ENCODE results near the gene FBXL17. TPM values are rescaled to one million over a fixed set of nuclear protein-coding genes. Genes with fewer than 3 reads are reported as not detected.

Gene FBXL17
- total and polyA plus RNA-seq, 2 donors (not counting 1 experiment from before 2014, with no cell fraction given) = 7.3 to 40.3 TPM

DNA sequence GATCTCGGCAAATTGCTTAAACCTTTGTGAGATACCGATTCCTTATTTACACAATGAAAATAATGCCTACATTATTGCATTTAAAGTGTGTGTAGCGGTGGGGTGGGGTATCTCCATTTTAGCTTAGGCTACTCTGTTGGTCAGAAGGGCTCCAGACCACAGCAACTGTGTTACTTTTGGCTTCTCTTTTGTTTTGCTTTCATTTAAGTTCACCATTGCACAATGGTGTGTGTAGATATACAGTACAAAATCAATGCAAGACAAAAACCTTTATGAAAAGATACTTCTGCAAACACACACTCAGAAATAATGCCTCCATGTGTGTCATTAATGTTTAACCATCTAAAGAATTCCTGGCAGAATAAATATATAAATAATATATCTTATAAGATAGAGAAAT lies 279.4 kb downstream of the FBXL17 start:
- Histone ChIP-seq H4K20me1 (ENCODE audit: control insufficient read depth, insufficient read depth, low read length, poor library complexity, severe bottlenecking) (no peaks in the 10 kb centered on the region), H3K9me3 (ENCODE audit: control extremely low read depth in 1 of 3, control insufficient read depth in 2 of 3, insufficient read depth in 1 of 3, low read length in 2 of 3) (no peaks in the 10 kb centered on the region), H3K4me3 (ENCODE audit: control extremely low read depth in 1 of 5, extremely low read depth in 1 of 5, insufficient read depth in 1 of 5, low read depth in 2 of 5, low read length in 4 of 5) (no peak overlapping the region), H2AFZ (ENCODE audit: insufficient read depth, low read depth, low read length, poor library complexity, severe bottlenecking) (no peak overlapping the region), H3K36me3 (replicated peaks in 1 of 2; ENCODE audit: control extremely low read depth in 1 of 2, control insufficient read depth in 1 of 2, extremely low read depth in 1 of 2, insufficient read depth in 2 of 2, low read length in 1 of 2) (no peaks in the 10 kb centered on the region), H3K9ac (ENCODE audit: low read length) (no peak overlapping the region), H3K4me2 (replicated peaks; ENCODE audit: low read depth, low read length, poor library complexity, severe bottlenecking) (no peak overlapping the region), H3K4me1 (ENCODE audit: control insufficient read depth in 2 of 2, insufficient read depth in 2 of 2, low read length in 2 of 2) (no peaks in the 10 kb centered on the region), H3K79me2 (ENCODE audit: control insufficient read depth, insufficient read depth, low read length) (no peaks in the 10 kb centered on the region), H3K27me3 (replicated peaks in 1 of 4; ENCODE audit: control extremely low read depth in 1 of 4, control insufficient read depth in 3 of 4, insufficient read depth in 4 of 4, low read length in 3 of 4) (no peaks in the 10 kb centered on the region), H3K27ac (ENCODE audit: low read length in 2 of 2) (no peak overlapping the region)
- no peaks in the 10 kb centered on the region for H3K27me3 Mint-ChIP-seq
- no CpG with 5 or more reads among the region's 3 CpGs for WGBS (ENCODE audit: insufficient coverage)
- H3K27ac Mint-ChIP-seq = no peak overlapping the region
- ATAC-seq (ENCODE audit: low read depth) = no peak
- intact Hi-C loops (cut with micrococcal nuclease) = no loop called here
- no peaks in the 10 kb centered on the region for H3K9me3 Mint-ChIP-seq (ENCODE audit: insufficient read depth)
- H3K4me1 Mint-ChIP-seq = no peaks in the 10 kb centered on the region
- DNase-seq = no peak
- ChIA-PET CTCF (no interaction called here), POLR2A (no interaction called here)
- no peak overlapping the region for H3K4me3 Mint-ChIP-seq
- no peak for TF ChIP-seq EZH2 (IDR thresholded peaks at IDR 0.05; ENCODE audit: borderline replicate concordance, insufficient read depth, low read depth, low read length, poor library complexity, severe bottlenecking)
- TF ChIP-seq, protein P1, sequence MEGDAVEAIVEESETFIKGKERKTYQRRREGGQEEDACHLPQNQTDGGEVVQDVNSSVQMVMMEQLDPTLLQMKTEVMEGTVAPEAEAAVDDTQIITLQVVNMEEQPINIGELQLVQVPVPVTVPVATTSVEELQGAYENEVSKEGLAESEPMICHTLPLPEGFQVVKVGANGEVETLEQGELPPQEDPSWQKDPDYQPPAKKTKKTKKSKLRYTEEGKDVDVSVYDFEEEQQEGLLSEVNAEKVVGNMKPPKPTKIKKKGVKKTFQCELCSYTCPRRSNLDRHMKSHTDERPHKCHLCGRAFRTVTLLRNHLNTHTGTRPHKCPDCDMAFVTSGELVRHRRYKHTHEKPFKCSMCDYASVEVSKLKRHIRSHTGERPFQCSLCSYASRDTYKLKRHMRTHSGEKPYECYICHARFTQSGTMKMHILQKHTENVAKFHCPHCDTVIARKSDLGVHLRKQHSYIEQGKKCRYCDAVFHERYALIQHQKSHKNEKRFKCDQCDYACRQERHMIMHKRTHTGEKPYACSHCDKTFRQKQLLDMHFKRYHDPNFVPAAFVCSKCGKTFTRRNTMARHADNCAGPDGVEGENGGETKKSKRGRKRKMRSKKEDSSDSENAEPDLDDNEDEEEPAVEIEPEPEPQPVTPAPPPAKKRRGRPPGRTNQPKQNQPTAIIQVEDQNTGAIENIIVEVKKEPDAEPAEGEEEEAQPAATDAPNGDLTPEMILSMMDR (IDR thresholded peaks at IDR 0.05) = no peak

DNA sequence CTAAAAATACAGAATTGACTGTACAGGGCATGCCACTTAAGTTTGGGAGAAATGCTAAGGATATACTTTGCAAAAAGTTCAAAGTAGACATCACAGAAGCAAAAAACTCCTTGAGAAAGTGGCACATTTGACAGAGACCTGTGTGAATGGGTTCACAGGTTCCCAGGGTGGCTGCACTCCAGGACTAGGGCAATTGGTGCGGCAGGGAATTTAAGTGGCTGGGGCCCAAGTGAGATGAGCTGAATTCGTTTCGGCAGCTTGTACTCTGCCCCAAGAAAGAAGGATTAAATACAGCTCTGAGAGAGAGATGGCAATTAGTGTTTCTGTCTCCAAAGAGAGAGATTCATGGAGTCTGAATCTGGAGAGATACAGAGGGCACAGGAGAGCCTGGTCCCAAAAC lies 280.1 kb downstream of the FBXL17 start:
- no peak for ATAC-seq (ENCODE audit: low read depth)
- Histone ChIP-seq H3K79me2 (ENCODE audit: control insufficient read depth, insufficient read depth, low read length) (no peaks in the 10 kb centered on the region), H3K4me1 (ENCODE audit: control insufficient read depth in 2 of 2, insufficient read depth in 2 of 2, low read length in 2 of 2) (no peaks in the 10 kb centered on the region), H3K9ac (ENCODE audit: low read length) (no peak overlapping the region), H3K36me3 (replicated peaks in 1 of 2; ENCODE audit: control extremely low read depth in 1 of 2, control insufficient read depth in 1 of 2, extremely low read depth in 1 of 2, insufficient read depth in 2 of 2, low read length in 1 of 2) (no peaks in the 10 kb centered on the region), H2AFZ (ENCODE audit: insufficient read depth, low read depth, low read length, poor library complexity, severe bottlenecking) (no peak overlapping the region), H3K27me3 (replicated peaks in 1 of 4; ENCODE audit: control extremely low read depth in 1 of 4, control insufficient read depth in 3 of 4, insufficient read depth in 4 of 4, low read length in 3 of 4) (no peaks in the 10 kb centered on the region), H3K27ac (ENCODE audit: low read length in 2 of 2) (no peak overlapping the region), H3K4me3 (ENCODE audit: control extremely low read depth in 1 of 5, extremely low read depth in 1 of 5, insufficient read depth in 1 of 5, low read depth in 2 of 5, low read length in 4 of 5) (no peak overlapping the region), H3K4me2 (replicated peaks; ENCODE audit: low read depth, low read length, poor library complexity, severe bottlenecking) (no peak overlapping the region), H3K9me3 (ENCODE audit: control extremely low read depth in 1 of 3, control insufficient read depth in 2 of 3, insufficient read depth in 1 of 3, low read length in 2 of 3) (no peaks in the 10 kb centered on the region), H4K20me1 (ENCODE audit: control insufficient read depth, insufficient read depth, low read length, poor library complexity, severe bottlenecking) (no peaks in the 10 kb centered on the region)
- no peaks in the 10 kb centered on the region for H3K4me1 Mint-ChIP-seq
- no peaks in the 10 kb centered on the region for H3K9me3 Mint-ChIP-seq (ENCODE audit: insufficient read depth)
- no peak overlapping the region for H3K4me3 Mint-ChIP-seq
- TF ChIP-seq, protein P1 (IDR thresholded peaks at IDR 0.05) = no peak
- TF ChIP-seq EZH2 (IDR thresholded peaks at IDR 0.05; ENCODE audit: borderline replicate concordance, insufficient read depth, low read depth, low read length, poor library complexity, severe bottlenecking) = no peak
- H3K27me3 Mint-ChIP-seq = no peaks in the 10 kb centered on the region
- ChIA-PET POLR2A (no interaction called here), CTCF (no interaction called here)
- intact Hi-C loops (cut with micrococcal nuclease) = no loop called here
- no peak for DNase-seq
- no peak overlapping the region for H3K27ac Mint-ChIP-seq
- WGBS (ENCODE audit: insufficient coverage) = 95% methylated on average over 3 of the region's 3 CpGs
